ENCODE data around the gene BTRC.

BTRC gene

GRCh38 chr10:101569622-101570427 is 215.9 kb downstream of the BTRC start:
- peak; percentile 74 to 81 for ATAC-seq

GRCh38 chr10:101570428-101571270 is 216.7 kb downstream of the BTRC start:
- peak in 1 of 2 donors; percentile 3 for ATAC-seq

GRCh38 chr10:101571271-101571925 is 217.4 kb downstream of the BTRC start:
- ATAC-seq: no peak

- ATAC-seq: no peak
These were observed 218.2 kb downstream of the BTRC start for GRCh38 chr10:101572126-101572525.

DNA sequence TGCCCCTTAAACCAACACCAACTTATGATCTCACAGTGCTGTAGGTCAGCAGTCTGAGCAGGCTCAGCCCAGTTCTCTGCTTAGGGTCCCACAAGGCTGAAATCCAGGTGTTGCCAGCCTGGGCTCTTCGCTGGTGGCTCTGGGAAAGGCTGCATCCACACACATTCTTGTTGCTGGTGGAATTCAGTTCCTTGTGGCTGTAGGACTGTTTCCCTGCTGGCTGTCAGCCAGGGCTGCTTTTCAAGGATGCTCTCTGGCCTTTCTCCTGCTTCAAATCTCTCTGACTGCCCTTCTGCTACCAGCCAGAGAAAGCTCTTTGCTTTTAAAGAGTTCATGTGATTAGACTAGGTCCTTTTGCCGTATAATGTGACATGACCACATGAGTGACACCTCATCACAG is 218.8 kb downstream of the BTRC start:
- ATAC-seq: no peak

GRCh38 chr10:101573885-101574753 is 220.2 kb downstream of the BTRC start:
- no peak for ATAC-seq

DNA sequence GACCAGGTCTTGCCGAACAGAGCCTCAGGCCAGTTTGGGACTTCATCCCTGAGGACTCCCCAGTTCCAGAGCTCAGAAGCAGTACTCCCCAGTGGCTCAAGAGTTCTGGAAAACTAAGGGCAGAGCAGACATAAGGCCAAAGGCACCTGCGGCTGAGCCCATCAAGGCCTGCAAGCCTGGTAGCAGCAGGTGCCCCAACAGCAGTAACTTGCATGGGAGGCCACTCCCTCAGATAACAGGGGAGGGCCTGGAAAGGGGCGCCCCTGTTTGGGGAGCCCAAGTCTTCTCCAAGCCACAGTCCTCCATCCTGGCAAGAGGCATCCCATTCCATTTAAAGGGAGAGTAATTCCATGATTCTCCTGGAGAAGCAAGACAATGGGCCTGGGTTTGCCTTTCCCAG is 221.1 kb downstream of the BTRC start:
- no peak for ATAC-seq

DNA sequence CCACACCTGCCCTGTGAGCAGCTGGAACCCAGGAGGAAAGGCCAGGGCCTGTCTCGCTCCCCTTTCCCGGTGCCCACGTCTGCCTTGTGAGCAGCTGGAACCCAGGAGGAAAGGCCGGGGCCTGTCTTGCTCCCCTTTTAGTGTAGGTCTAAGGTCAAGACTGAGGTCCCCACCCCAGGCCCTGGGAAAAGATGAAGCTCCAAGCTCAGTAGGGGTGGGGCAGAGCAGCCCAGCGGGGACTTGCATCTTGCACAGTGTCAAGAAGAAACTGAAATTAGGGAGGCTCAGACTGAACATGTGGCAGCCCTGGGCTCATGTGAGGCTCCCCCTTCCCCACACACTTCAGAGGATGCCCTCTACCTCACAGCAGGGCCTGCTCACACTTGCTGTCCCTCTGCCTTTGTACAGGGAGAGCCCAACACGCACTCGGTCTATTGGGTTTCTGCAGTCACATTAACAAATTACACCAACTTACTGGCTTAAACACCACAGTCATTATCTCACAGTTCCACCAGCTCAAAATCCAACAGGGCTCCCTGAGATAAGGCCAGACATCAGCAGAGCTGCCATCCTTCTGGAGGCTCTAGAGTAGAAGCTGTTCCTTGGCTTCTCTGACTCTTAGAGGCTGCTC is 221.7 kb downstream of the BTRC start:
- no peak for ATAC-seq

GRCh38 chr10:101576211-101576863 is 222.4 kb downstream of the BTRC start:
- ATAC-seq: no peak

DNA sequence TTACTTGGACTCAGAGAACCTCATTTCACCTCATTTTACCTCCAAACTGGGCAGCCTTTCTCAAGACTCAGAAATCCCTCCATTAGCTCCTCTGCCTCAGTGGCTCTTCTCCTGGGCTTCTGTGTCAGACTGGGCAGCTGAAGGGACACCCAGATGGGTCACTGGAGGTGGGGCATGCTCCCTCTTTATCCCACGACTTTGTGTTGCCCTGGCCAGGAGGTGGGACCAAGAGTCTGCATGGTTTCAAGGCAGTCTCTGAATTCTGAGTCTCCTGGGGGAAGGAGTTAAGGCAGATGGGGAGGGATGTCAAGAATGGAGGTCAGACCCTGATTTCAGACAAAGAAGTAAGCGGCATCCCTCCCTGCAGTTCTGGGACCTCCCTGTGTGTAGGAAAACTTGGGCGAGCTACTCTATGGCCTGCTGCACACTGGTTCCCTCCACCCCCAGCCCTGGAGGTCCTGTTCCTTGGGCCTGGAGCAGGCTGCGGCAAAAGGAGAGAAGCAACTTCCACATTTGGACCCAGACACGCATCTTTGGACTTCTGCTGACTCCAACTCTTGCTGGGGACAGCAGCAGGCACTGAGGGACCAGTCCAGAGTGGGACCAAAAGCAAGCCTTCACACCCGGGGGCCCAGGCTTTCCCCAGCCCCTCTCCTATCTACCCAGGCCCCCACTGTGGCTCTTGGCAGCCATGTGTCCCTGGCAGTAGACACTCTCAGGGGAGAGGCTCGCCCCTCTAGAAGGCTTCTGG is 223.3 kb downstream of the BTRC start:
- ATAC-seq: no peak

GRCh38 chr10:101578192-101578591 is 224.2 kb downstream of the BTRC start:
- ATAC-seq: no peak

DNA sequence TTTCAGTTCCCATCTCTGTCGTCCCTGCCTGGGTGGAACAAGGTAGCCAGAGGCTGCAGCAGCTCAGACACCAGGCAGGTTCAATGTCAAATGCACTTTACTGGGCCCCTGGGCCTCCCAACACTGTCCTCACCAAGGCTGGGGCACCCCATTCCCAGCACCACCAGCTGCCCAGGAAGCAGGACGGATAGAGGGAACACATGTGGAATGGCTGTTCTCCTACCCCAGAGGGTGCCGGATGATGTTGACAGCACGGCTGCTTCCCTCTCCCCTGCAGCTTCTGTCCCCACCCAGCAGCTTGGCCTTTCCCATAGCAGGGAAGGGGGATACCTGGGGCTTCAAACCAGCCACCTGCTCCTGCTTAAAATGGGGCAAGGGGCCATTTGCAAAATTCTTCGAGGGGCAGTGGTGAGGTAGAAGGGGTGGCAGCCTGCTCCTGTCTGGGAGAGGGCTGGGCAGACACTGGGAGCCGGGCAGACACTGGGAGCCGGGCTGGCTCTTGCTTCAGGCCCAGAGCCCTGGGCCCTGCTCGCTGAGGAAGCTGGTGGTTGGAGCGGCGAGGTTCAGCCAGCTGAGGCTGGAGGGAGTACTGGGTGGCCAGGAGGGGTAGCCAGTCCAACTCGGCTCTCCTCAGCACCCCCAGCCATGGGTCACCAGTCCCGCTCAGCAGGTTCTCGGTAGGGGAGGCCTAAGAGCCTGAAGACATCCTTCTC is 225.0 kb downstream of the BTRC start:
- no peak for ATAC-seq

DNA sequence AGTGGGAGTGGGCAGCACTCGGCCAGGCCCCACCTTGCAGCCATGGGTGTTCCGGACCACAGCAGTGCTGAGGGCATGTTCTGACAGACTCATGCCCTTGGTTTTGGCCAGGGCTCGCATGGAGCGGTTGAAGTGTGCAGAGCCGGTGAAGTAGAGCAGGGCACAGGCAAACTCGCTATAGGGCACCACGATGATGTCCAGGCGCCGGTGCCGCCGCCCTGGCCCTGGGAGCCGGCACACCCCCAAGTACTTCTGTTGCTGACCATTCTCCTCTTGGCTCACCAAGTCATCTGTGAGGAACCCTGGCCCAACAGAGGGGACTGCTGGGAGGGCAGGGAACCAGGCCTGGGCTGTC is 225.5 kb downstream of the BTRC start:
- ATAC-seq: no peak

DNA sequence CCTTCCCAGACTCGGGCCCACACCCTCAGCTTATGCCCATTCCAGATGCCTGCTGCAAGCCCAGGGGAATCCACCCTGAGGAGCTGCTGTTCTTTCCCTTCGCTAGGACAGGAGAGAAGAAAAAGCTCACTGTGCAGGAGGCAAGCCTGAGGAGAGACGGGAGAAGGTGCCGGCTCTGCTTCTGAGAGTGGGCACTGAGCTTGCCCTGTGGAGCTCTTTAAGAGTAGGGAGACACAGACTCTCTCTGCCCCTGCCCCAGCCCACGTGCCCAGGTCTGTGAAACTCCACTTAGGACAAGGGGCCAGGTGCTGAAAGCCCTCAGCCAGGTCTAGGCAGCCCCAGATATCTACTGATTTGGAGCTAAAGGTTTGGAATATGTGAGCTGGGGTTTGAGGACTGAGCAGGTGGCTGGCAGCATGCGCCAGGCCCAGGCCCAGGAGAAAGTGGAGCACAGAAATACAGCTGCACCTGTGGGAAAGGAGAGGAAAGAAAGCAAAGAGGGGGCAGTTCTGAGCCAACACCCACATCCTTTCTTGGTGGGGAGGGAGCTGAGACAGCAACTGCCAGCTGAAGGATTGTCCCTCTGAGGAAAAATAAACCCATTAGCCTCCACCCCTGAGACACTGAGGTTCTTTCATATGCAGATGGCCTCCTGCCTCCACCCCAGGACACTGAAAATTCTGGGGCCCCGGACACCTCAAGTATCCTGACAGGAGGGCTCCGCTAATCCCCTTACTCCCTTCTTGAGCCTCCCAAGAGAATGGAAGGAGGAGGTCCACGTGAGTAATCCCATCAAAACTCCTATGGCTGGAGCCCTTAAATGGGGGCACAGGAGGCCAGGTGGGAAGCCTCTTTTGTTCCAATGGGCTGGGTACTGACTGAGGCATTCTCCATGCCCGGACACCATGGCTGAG is 226.8 kb downstream of the BTRC start:
- ATAC-seq: no peak

GRCh38 chr10:101585841-101586240 is 231.9 kb downstream of the BTRC start:
- no peak for ATAC-seq

DNA sequence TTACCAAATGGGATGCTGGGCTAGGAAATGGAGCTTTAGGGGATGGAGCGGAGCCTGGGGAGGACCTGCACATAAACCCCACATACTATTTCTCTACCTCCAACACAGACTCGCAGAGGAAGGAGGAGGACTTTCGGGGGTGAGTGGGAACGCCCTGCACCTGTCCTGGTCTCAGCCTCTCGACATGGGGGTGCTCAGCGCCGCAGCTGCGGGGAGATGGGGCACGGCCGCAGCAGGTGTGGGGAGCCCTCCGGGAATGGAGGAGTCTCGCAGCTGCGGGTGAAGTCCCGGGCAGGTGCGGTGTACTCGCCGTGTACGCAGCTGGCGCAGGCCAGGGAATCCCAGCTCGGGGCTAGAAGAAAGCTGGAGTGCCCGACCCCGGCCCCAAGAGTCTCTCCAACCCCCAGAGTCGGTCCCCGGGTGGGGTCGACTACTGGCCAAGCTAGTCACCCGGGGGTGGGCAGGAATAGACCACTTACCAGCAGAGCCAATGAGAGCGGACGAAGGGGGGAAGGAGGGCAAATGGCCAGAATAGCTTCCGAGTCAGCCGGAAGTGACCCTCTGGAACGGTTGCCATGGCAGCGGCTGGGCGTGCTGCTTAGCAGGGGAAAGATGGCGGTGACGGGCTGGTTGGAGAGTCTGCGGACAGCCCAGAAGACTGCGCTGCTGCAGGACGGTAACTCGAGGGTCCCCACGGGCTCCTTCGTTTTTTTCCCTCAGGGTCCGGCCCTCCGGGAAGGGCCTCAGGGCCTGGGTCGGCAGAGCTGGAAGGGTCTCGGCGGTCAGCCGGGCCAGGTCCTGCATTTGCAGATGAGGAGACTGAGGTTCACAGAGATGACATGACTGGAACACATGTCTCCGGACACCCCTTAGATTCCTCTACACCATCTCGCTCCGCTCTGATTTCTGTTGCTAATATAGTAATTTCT is 234.0 kb downstream of the BTRC start, which contains the start of the genes DPCD and POLL:
Gene DPCD (plus strand): TSS at position 597 of the 929 bp plus-strand sequence. CDS start 16 bp downstream, at position 613.
Gene POLL (minus strand): TSS at position 533 of the 929 bp plus-strand sequence. CDS start 897 bp downstream, outside the sequence.
- ATAC-seq: peak; percentile 98 to 99

DNA sequence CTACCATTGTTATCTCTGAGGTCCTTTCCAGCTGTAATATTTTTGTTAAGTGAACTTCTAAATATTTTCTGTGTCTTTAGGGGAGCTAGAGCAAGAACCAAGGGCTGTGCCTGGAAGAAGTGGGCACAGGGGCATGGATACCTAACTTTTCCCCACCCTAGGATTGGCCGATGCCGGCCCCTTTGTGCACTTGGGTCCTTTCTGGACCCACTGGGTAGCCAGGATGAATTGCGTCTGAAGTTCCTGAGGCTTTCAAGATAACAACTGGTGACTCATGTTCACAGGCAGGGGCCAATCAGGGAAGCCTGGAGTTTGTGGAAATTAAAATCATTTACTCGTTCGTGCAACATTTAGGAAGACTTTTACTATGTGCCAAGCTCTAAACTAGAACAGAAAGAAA is 234.9 kb downstream of the BTRC start:
- no peak for ATAC-seq

Data from activated CD4-positive, CD25-positive, alpha-beta regulatory T cell treated with anti-CD3 and anti-CD28 coated beads, Interleukin-2, amount 50 U/mL, for 24 hours (primary cell).